Measurements from ENCODE around the gene EPB41L1. TPM values are rescaled to one million over a fixed set of nuclear protein-coding genes. Genes with fewer than 3 reads are reported as not detected.

EPB41L1 gene
- total RNA-seq, 2 donors from 2014 or later: 22.8 to 53.4 TPM

DNA sequence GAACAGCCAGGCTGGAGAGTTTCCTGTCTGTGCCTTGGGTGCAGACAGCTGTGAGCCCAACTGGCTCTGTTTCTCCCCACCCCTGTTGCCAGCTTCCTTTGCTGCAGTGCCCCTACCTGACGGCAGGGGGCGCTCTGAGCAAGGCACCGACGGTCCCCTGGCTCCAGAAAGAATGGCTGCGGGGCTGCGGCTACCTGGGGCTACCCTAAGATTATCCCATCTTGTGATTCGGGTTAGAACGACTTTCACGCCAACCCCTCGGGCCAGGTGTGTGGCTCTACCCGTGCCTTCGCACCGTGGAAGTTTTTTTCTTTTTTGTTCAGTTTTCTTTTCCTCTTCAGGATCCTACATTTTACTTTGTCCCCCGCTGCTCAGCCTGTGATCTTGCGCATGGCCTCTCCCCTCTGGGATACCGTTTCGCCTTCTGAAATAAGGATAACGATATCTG is 48.4 kb downstream of the EPB41L1 start:
- Histone ChIP-seq H3K36me3 (replicated peaks in 1 of 2; ENCODE audit: insufficient read depth in 1 of 2, low read depth in 2 of 2) (peaks cover 0 to 2% of the 10 kb centered on the region in 2 donors), H3K27ac (no peak overlapping the region), H3K4me1 (no peaks in the 10 kb centered on the region), H3K4me3 (no peak overlapping the region), H3K9me3 (no peaks in the 10 kb centered on the region), H3K27me3 (no peaks in the 10 kb centered on the region)
- ATAC-seq: peak; percentile 74
- TF ChIP-seq, protein P1, sequence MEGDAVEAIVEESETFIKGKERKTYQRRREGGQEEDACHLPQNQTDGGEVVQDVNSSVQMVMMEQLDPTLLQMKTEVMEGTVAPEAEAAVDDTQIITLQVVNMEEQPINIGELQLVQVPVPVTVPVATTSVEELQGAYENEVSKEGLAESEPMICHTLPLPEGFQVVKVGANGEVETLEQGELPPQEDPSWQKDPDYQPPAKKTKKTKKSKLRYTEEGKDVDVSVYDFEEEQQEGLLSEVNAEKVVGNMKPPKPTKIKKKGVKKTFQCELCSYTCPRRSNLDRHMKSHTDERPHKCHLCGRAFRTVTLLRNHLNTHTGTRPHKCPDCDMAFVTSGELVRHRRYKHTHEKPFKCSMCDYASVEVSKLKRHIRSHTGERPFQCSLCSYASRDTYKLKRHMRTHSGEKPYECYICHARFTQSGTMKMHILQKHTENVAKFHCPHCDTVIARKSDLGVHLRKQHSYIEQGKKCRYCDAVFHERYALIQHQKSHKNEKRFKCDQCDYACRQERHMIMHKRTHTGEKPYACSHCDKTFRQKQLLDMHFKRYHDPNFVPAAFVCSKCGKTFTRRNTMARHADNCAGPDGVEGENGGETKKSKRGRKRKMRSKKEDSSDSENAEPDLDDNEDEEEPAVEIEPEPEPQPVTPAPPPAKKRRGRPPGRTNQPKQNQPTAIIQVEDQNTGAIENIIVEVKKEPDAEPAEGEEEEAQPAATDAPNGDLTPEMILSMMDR (IDR thresholded peaks at IDR 0.05): peak; percentile 89 to 99 (median 95)
- no peak for TF ChIP-seq POLR2A (IDR thresholded peaks at IDR 0.05)
- peak; percentile 69 to 82 (median 78) for DNase-seq
- WGBS, 2 donors: 11 to 34% methylated on average over 18 of the region's 18 CpGs
- intact Hi-C loops (cut with DNase I): no loop called here

DNA sequence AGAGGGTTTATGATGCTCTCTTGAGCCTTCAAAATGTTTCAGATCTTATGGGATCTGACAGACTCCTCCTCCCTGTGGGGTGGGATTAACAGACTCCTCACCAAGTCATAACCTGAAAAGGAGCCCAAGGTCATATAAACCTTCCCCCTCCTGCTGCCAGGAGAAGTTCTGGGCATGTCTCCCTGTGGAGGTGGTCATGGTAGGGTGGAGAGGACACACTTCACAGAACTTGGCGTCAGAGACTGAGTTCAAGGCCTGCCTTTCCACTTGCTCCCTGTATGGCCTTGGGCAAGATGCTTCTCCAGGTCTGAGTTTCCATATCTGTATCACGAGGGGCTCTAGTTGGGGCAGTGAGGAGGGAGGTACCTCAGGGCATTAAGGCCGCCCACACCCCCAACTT is 49.3 kb downstream of the EPB41L1 start:
- H3K36me3 ChIP-seq (replicated peaks in 1 of 2; ENCODE audit: insufficient read depth in 1 of 2, low read depth in 2 of 2): peaks cover 0 to 3% of the 10 kb centered on the region in 2 donors
- no peaks in the 10 kb centered on the region for H3K27me3 ChIP-seq
- WGBS, 2 donors: 69 to 74% methylated on average over 3 of the region's 3 CpGs

DNA sequence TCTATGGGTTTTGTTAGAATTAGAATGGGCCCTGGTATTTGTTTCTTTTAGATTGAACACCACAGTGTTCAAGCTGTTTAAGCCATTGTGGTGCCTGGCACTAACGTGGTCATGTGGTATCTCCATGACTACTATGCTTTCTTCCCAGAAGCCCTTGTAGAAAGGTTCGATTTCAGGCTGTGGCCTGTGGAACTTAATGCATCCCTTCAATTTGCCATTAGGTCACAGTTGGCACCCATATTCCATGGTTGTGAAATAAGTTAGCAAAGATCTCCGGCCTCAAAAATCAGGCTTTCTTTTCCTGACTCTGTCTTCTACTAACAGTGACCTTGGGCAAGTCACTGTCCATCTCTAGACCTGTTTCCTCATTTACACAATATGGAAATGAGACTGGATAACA is 50.5 kb downstream of the EPB41L1 start:
- TF ChIP-seq, protein P1 (IDR thresholded peaks at IDR 0.05): no peak
- no peak for TF ChIP-seq POLR2A (IDR thresholded peaks at IDR 0.05)
- ATAC-seq (no peak), DNase-seq (no peak)
- intact Hi-C loops (cut with DNase I): loop anchor here (5.0 kb wide), 1 partner anchor 232 kb away; no protein-coding TSS in a partner anchor
- WGBS, 2 donors: 72 to 84% methylated on average over 3 of the region's 3 CpGs
- Histone ChIP-seq H3K27me3 (no peaks in the 10 kb centered on the region), H3K9me3 (no peaks in the 10 kb centered on the region), H3K36me3 (replicated peaks in 1 of 2; ENCODE audit: insufficient read depth in 1 of 2, low read depth in 2 of 2) (peaks cover 0 to 3% of the 10 kb centered on the region in 2 donors), H3K4me1 (no peaks in the 10 kb centered on the region), H3K27ac (no peak overlapping the region), H3K4me3 (no peak overlapping the region)

More for the DNA sequence above, 49.3 kb downstream of the EPB41L1 start:
- Histone ChIP-seq H3K4me3 (no peak overlapping the region), H3K9me3 (no peaks in the 10 kb centered on the region), H3K27ac (no peak overlapping the region), H3K4me1 (no peaks in the 10 kb centered on the region)
- ATAC-seq (no peak), DNase-seq (no peak)
- no peak for TF ChIP-seq POLR2A (IDR thresholded peaks at IDR 0.05)
- intact Hi-C loops (cut with DNase I): no loop called here

DNA sequence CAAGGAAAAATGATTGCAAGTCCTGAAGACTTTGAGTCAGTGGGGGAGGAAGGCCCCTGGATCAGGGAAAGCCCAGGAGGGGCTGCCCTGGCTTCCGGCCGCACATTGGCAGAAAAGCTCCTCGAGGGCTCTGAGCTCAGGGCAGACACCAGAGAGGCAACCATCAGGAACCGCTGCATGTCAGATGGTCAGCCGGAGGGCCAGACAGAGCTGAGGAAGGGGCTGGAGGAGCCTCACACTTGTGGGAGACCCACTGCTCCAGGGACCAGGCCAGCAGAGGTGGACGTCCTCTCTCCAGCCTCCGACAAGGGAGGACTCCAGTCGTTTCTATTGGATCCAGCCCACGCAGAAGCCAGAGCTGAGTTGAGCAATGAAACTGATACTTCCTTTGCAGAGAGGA is 51.5 kb downstream of the EPB41L1 start:
- Histone ChIP-seq H3K4me1 (no peaks in the 10 kb centered on the region), H3K36me3 (replicated peaks in 1 of 2; ENCODE audit: insufficient read depth in 1 of 2, low read depth in 2 of 2) (peaks cover 0 to 3% of the 10 kb centered on the region in 2 donors), H3K27ac (no peak overlapping the region), H3K27me3 (no peaks in the 10 kb centered on the region), H3K4me3 (no peak overlapping the region), H3K9me3 (no peaks in the 10 kb centered on the region)
- DNase-seq: no peak
- WGBS, 2 donors: 77 to 100% methylated on average over 2 to 9 of the region's 9 CpGs
- no peak for TF ChIP-seq POLR2A (IDR thresholded peaks at IDR 0.05)
- TF ChIP-seq, protein P1 (IDR thresholded peaks at IDR 0.05): no peak
- intact Hi-C loops (cut with DNase I): loop anchor here (5.0 kb wide), 1 partner anchor 231 kb away; no protein-coding TSS in a partner anchor
- ATAC-seq: no peak

DNA sequence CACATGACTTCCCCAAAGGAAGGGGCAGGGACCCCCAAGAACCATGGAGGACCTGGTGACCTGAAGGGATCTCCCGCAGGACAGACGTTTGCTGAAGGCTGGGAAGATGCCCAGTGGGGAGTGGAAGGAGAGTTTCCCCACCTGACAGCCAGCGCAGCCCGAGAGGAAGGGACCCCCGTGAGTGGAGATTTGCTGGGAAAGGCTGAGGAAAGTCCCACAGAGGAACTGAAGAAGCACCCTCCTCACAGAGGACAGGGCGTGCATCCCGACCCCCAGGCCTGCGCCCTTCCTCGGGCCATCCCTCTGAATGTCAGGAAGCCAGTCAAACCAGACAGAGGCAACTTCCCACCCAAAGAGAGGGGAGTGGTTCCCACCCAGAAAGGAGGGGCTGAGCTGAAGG is 52.1 kb downstream of the EPB41L1 start:
- Histone ChIP-seq H3K9me3 (no peaks in the 10 kb centered on the region), H3K27ac (no peak overlapping the region), H3K36me3 (replicated peaks in 1 of 2; ENCODE audit: insufficient read depth in 1 of 2, low read depth in 2 of 2) (peaks cover 0 to 3% of the 10 kb centered on the region in 2 donors), H3K4me3 (no peak overlapping the region), H3K27me3 (no peaks in the 10 kb centered on the region), H3K4me1 (no peaks in the 10 kb centered on the region)
- DNase-seq (no peak), ATAC-seq (no peak)
- intact Hi-C loops (cut with DNase I): loop anchor here (5.0 kb wide), 1 partner anchor 231 kb away; no protein-coding TSS in a partner anchor
- WGBS, 2 donors: 77 to 90% methylated on average over 5 to 9 of the region's 9 CpGs
- TF ChIP-seq, protein P1 (IDR thresholded peaks at IDR 0.05): no peak
- no peak for TF ChIP-seq POLR2A (IDR thresholded peaks at IDR 0.05)

Measured in body of pancreas (tissue), 4 donors.